Measurements from ENCODE around the gene GRIP1. TPM values are rescaled to one million over a fixed set of nuclear protein-coding genes. Genes with fewer than 3 reads are reported as not detected.

The GRIP1 gene
- total RNA-seq, 1 experiment from 2014 or later: 0.23 TPM

DNA sequence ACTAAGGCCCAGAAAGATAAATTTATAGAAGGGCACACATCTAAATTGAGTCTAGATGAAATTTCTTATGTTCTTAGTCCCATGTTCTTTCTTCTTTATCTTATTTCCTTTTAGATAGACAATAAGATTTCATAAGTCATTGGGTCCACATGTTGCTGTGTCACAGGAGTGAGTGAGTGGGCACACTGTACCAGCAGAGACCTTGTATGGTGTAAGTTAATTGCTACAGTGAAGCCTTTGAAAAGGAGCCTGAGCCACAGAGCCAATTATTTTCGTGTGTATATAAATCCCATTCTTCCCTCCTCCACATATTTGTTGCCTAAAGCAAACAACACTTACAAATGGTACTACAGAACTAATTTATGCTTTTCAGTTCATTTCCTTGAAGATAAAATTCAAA, 79.1 kb downstream of the GRIP1 start:
- TF ChIP-seq, protein P1, sequence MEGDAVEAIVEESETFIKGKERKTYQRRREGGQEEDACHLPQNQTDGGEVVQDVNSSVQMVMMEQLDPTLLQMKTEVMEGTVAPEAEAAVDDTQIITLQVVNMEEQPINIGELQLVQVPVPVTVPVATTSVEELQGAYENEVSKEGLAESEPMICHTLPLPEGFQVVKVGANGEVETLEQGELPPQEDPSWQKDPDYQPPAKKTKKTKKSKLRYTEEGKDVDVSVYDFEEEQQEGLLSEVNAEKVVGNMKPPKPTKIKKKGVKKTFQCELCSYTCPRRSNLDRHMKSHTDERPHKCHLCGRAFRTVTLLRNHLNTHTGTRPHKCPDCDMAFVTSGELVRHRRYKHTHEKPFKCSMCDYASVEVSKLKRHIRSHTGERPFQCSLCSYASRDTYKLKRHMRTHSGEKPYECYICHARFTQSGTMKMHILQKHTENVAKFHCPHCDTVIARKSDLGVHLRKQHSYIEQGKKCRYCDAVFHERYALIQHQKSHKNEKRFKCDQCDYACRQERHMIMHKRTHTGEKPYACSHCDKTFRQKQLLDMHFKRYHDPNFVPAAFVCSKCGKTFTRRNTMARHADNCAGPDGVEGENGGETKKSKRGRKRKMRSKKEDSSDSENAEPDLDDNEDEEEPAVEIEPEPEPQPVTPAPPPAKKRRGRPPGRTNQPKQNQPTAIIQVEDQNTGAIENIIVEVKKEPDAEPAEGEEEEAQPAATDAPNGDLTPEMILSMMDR (IDR thresholded peaks at IDR 0.05; ENCODE audit: insufficient read depth in 1 of 2, low read depth in 1 of 2, low read length in 1 of 2, severe bottlenecking in 1 of 2, unreplicated experiment in 1 of 2): no peak
- H3K27me3 ChIP-seq (replicated peaks; ENCODE audit: control insufficient read depth, insufficient read depth, low read length): no peaks in the 10 kb centered on the region
- no peak overlapping the region for H3K4me3 ChIP-seq (ENCODE audit: low read depth, low read length)
- intact Hi-C loops (cut with micrococcal nuclease; ENCODE audit: unreplicated experiment): no loop called here
- no peak overlapping the region for H3K27ac Mint-ChIP-seq (ENCODE audit: unreplicated experiment)
- CTCF ChIA-PET: no interaction called here
- POLR2A ChIA-PET: no interaction called here
- no peaks in the 10 kb centered on the region for H3K9me3 ChIP-seq
- no peaks in the 10 kb centered on the region for H3K4me1 ChIP-seq
- H3K4me3 Mint-ChIP-seq (ENCODE audit: unreplicated experiment): no peak overlapping the region
- no peaks in the 10 kb centered on the region for H3K36me3 ChIP-seq (ENCODE audit: control insufficient read depth, insufficient read depth, low read length)
- H3K4me1 Mint-ChIP-seq (ENCODE audit: low read depth, unreplicated experiment): no peaks in the 10 kb centered on the region
- H3K27me3 Mint-ChIP-seq (ENCODE audit: insufficient read depth, unreplicated experiment): peaks cover 12% of the 10 kb centered on the region
- no TSS peak for BruUV-seq (replicated peaks)
- no peak for DNase-seq
- H3K36me3 Mint-ChIP-seq (ENCODE audit: insufficient read depth, unreplicated experiment): no peaks in the 10 kb centered on the region
- no peaks in the 10 kb centered on the region for H3K9me3 Mint-ChIP-seq (ENCODE audit: unreplicated experiment)

DNA sequence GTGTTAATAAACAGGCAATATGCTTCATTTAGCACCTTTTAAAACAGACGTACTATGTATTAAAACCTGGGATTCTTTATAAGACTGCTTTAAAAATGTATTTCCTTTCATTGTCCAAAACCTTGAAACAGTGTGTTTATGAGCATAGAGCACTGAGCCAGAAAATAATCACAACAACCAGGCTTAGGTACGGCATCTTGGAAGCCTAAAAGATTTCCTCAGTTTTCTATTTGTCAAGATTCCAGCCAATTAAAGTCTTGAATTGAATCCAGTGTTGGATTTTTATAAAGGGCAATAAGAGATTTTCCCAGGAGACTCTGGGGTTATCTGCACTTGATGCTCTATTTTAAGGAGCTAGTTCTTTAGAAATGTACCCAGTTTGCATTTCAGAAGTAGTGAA, 80.3 kb downstream of the GRIP1 start:
- POLR2A ChIA-PET: no interaction called here
- Mint-ChIP-seq H3K27ac (ENCODE audit: unreplicated experiment) (no peak overlapping the region), H3K4me3 (ENCODE audit: unreplicated experiment) (no peak overlapping the region), H3K4me1 (ENCODE audit: low read depth, unreplicated experiment) (no peaks in the 10 kb centered on the region), H3K9me3 (ENCODE audit: unreplicated experiment) (no peaks in the 10 kb centered on the region), H3K36me3 (ENCODE audit: insufficient read depth, unreplicated experiment) (no peaks in the 10 kb centered on the region), H3K27me3 (ENCODE audit: insufficient read depth, unreplicated experiment) (peaks cover 12% of the 10 kb centered on the region)
- no TSS peak for BruUV-seq (replicated peaks)
- intact Hi-C loops (cut with micrococcal nuclease; ENCODE audit: unreplicated experiment): no loop called here
- Histone ChIP-seq H3K9me3 (no peaks in the 10 kb centered on the region), H3K36me3 (ENCODE audit: control insufficient read depth, insufficient read depth, low read length) (no peaks in the 10 kb centered on the region), H3K27me3 (replicated peaks; ENCODE audit: control insufficient read depth, insufficient read depth, low read length) (no peaks in the 10 kb centered on the region; the same call in 1 of the 2 replicates), H3K4me1 (no peaks in the 10 kb centered on the region), H3K4me3 (ENCODE audit: low read depth, low read length) (no peak overlapping the region)
- DNase-seq: no peak
- TF ChIP-seq, protein P1 (IDR thresholded peaks at IDR 0.05; ENCODE audit: insufficient read depth in 1 of 2, low read depth in 1 of 2, low read length in 1 of 2, severe bottlenecking in 1 of 2, unreplicated experiment in 1 of 2): no peak
- CTCF ChIA-PET: no interaction called here

DNA sequence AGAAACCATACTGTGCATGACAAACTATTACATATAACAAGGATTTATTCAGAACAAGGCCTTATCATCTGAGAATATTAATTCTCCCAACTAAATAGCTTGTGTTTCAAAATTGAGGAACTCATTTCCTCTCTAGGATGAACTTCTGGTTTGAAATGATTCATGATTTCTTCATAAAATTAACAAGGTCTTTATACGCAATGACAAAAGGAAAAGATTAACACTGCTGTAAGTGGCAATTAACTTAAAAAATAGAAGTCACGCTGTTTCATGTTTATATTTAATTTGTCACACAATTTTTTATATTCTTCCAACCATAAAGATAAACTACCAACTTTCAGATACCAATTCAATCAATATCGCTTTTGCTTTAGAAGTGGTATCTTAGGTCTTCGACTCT, 80.8 kb downstream of the GRIP1 start:
- CTCF ChIA-PET: no interaction called here
- no TSS peak for BruUV-seq (replicated peaks)
- TF ChIP-seq, protein P1 (IDR thresholded peaks at IDR 0.05; ENCODE audit: insufficient read depth in 1 of 2, low read depth in 1 of 2, low read length in 1 of 2, severe bottlenecking in 1 of 2, unreplicated experiment in 1 of 2): no peak

More for the DNA sequence above, 80.8 kb downstream of the GRIP1 start:
- POLR2A ChIA-PET: no interaction called here
- Histone ChIP-seq H3K9me3 (no peaks in the 10 kb centered on the region), H3K4me3 (ENCODE audit: low read depth, low read length) (no peak overlapping the region), H3K36me3 (ENCODE audit: control insufficient read depth, insufficient read depth, low read length) (no peaks in the 10 kb centered on the region), H3K4me1 (no peaks in the 10 kb centered on the region), H3K27me3 (replicated peaks; ENCODE audit: control insufficient read depth, insufficient read depth, low read length) (no peaks in the 10 kb centered on the region; the same call in 1 of the 2 replicates)
- DNase-seq: no peak
- Mint-ChIP-seq H3K4me1 (ENCODE audit: low read depth, unreplicated experiment) (no peaks in the 10 kb centered on the region), H3K4me3 (ENCODE audit: unreplicated experiment) (no peak overlapping the region), H3K9me3 (ENCODE audit: unreplicated experiment) (no peaks in the 10 kb centered on the region), H3K36me3 (ENCODE audit: insufficient read depth, unreplicated experiment) (no peaks in the 10 kb centered on the region), H3K27ac (ENCODE audit: unreplicated experiment) (no peak overlapping the region), H3K27me3 (ENCODE audit: insufficient read depth, unreplicated experiment) (peaks cover 12% of the 10 kb centered on the region)
- intact Hi-C loops (cut with micrococcal nuclease; ENCODE audit: unreplicated experiment): no loop called here
